Measurements from ENCODE around the gene TPCN2. TPM values are rescaled to one million over a fixed set of nuclear protein-coding genes. Genes with fewer than 3 reads are reported as not detected.
A peak's percentile ranks its signal among the peaks of the same experiment; 100 is the strongest.

TPCN2 gene
- total RNA-seq, 2 experiments from 2014 or later, result 16.0 to 17.0 TPM

DNA sequence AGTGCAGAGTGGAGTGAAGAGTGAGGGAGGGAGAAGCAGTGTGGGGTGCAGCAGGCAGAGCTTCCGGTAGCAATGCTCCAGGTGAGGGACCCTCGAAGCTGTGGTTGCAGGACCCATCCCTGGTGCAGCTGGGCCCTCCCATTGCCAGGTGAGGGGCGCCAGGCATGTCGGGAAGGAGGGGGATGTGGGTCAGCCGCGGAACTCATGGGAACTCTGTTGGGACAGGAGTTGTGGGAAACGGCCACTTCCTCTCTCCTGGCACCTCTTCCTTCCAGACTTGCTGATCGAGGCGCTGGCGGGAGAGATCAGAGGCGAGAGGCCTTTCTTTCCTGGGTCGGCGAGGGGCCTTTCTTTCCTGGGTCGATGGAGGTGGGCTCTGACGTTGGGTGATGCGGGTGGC is 48.5 kb downstream of the TPCN2 start:
- intact Hi-C loops (cut with micrococcal nuclease), result no loop called here
- CTCF ChIA-PET, result interaction anchor here (1.0 kb wide), 1 partner anchor 9 kb away, joined by 3 read pairs; no protein-coding TSS in a partner anchor
- DNase-seq (no peak), ATAC-seq (no peak)
- Mint-ChIP-seq H3K36me3 (ENCODE audit: low read depth) (peaks cover 3% of the 10 kb centered on the region), H3K4me3 (no peak overlapping the region), H3K27me3 (no peaks in the 10 kb centered on the region), H3K9me3 (no peaks in the 10 kb centered on the region), H3K27ac (no peak overlapping the region), H3K4me1 (ENCODE audit: low read depth) (peaks cover 2% of the 10 kb centered on the region)
- POLR2A ChIA-PET, result no interaction called here
- TF ChIP-seq, protein P1, sequence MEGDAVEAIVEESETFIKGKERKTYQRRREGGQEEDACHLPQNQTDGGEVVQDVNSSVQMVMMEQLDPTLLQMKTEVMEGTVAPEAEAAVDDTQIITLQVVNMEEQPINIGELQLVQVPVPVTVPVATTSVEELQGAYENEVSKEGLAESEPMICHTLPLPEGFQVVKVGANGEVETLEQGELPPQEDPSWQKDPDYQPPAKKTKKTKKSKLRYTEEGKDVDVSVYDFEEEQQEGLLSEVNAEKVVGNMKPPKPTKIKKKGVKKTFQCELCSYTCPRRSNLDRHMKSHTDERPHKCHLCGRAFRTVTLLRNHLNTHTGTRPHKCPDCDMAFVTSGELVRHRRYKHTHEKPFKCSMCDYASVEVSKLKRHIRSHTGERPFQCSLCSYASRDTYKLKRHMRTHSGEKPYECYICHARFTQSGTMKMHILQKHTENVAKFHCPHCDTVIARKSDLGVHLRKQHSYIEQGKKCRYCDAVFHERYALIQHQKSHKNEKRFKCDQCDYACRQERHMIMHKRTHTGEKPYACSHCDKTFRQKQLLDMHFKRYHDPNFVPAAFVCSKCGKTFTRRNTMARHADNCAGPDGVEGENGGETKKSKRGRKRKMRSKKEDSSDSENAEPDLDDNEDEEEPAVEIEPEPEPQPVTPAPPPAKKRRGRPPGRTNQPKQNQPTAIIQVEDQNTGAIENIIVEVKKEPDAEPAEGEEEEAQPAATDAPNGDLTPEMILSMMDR (IDR thresholded peaks at IDR 0.05), result no peak

DNA sequence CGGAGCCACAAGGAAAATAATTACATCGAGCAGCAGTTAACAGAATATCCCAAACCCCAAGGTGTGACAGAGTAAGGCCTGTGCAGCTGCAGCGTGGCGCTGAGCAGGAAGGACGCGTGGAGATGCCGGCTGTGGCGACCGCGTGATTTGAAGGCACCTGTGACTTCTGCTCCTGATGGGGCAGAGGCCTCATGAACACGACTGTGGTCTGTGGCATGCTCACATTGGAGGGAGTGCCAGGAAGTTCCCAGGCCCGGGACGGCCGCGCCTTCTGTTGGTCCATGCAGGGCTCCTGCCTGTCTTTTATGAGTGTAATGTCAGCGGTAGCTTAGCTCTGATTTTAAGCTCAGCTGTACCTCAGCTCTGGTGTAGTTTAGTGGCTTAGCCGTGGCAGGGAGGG is 50.4 kb downstream of the TPCN2 start:
- ATAC-seq, result no peak
- H3K4me3 Mint-ChIP-seq, result no peak overlapping the region
- peaks cover 2% of the 10 kb centered on the region for H3K4me1 Mint-ChIP-seq (ENCODE audit: low read depth)
- H3K27me3 Mint-ChIP-seq, result no peaks in the 10 kb centered on the region
- intact Hi-C loops (cut with micrococcal nuclease), result no loop called here
- no peak for DNase-seq
- H3K36me3 Mint-ChIP-seq (ENCODE audit: low read depth), result no peaks in the 10 kb centered on the region
- TF ChIP-seq, protein P1 (IDR thresholded peaks at IDR 0.05), result no peak
- CTCF ChIA-PET, result interaction anchor here (1.1 to 1.3 kb wide), 2 partner anchors 357 to 575 kb away, joined by 3 read pairs; no protein-coding TSS in a partner anchor
- no peaks in the 10 kb centered on the region for H3K9me3 Mint-ChIP-seq
- no peak overlapping the region for H3K27ac Mint-ChIP-seq
- POLR2A ChIA-PET, result no interaction called here

DNA sequence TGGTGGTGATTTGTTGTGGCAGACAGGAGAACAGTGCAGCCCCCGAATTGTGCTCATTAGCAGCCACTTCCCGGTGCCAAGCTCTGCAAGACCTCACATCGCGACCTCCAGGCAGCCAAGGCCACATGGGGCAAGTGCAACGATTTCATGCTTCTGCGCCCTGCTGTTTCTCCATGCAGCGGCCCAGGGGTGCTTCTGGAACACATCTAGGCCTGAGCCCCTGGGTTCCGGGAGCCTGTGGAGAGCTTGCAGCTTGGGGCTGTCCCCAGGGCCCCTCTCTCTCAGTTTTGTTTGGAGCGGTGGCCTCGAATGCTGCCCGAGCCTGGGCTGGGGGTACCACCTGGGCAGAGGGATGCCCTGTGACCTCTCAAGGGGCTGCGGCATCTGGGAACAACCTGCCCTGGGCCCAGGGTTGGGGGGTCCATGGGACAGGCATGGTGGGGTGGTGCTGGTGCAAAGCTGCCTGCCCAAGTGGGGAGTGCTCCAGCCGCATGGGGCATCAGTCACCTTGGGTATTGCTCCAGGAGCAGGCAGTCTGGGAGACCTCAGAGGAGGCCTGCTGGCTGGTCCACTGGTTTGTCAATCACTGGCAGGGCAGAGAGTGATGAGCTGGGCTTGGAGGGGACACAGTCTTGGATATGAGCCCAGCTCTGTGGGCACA is 51.9 kb downstream of the TPCN2 start:
- TF ChIP-seq, protein P1 (IDR thresholded peaks at IDR 0.05), result no peak
- ChIA-PET CTCF (interaction anchor here (0.9 to 2.6 kb wide), 5 partner anchors 192 to 570 kb away, joined by 3 to 24 read pairs (median 3); no protein-coding TSS in a partner anchor), POLR2A (no interaction called here)
- Mint-ChIP-seq H3K4me1 (ENCODE audit: low read depth) (peaks cover 2% of the 10 kb centered on the region), H3K27me3 (no peaks in the 10 kb centered on the region), H3K36me3 (ENCODE audit: low read depth) (no peaks in the 10 kb centered on the region), H3K27ac (no peak overlapping the region), H3K4me3 (no peak overlapping the region), H3K9me3 (no peaks in the 10 kb centered on the region)
- intact Hi-C loops (cut with micrococcal nuclease), result loop anchor here (5.0 to 10.0 kb wide), 2 partner anchors 194 to 542 kb away; partner anchors contain the start of genes CCND1 and MYEOV
- DNase-seq (no peak), ATAC-seq (no peak)

DNA sequence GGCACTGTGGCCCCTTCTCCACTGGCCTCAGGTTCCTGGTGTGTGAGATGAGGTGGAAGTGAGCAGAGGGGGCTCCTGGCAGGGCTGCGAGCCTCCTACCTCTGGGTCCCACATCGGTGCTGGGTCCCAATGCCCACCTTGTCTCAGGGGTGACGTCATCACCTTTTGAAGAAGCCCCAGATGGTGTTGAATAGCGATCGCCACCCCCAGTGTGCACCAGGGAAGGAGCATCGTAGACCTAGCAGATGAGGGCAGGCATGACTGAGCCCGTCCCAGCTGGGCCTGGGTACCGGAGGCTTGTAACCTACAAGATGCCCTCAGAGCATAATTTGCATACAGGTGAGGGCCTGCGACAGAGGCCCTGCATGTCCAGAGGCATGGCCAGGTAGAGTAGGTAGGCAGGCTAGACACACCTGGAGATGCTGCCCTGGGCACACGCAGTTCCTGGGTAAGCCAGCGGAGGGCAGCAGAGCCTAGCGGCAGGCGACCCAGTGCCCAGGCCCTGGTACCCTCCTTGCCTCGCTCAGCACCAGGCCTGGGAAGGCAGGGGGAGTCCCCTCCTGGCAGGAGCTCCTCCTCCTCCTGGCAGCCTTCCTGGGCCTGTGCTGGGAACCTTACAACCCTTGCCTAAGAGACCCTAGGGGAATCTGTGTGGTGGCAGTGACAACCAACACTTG is 52.5 kb downstream of the TPCN2 start:
- intact Hi-C loops (cut with micrococcal nuclease), result loop anchor here (5.0 to 10.0 kb wide), 2 partner anchors 194 to 541 kb away; partner anchors contain the start of genes CCND1 and MYEOV
- CTCF ChIA-PET, result interaction anchor here (0.6 to 2.6 kb wide), 11 partner anchors 45 to 569 kb away, joined by 3 to 24 read pairs (median 3); no protein-coding TSS in a partner anchor
- peak; percentile 99 for ATAC-seq
- Mint-ChIP-seq H3K27ac (no peak overlapping the region), H3K9me3 (no peaks in the 10 kb centered on the region), H3K4me3 (no peak overlapping the region), H3K27me3 (no peaks in the 10 kb centered on the region), H3K36me3 (ENCODE audit: low read depth) (no peaks in the 10 kb centered on the region), H3K4me1 (ENCODE audit: low read depth) (peaks cover 2% of the 10 kb centered on the region)
- DNase-seq, result peak; percentile 78
- POLR2A ChIA-PET, result no interaction called here
- TF ChIP-seq, protein P1 (IDR thresholded peaks at IDR 0.05), result peak; percentile 99
